ENCODE results near the gene GALNS.

GALNS gene

DNA sequence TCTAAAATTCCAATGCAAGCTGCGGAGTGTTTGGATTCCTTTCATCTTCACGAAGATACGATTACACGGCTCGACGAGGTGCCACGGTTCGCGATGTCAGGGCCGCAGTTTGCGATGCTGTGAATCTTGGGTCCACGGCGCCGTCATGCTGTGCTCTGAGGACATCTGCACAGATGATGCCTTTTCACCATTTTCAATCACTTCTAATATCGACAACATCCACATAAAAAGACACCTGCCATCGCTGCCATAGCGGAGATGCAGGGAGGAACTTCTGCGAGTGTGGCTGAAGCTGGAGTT is 38.2 kb downstream of the GALNS start:
- Histone ChIP-seq H3K79me2 (ENCODE audit: insufficient read depth, low read length) (no peaks in the 10 kb centered on the region), H3K9ac (ENCODE audit: low read depth, low read length) (no peak overlapping the region), H2AFZ (ENCODE audit: low read depth, low read length) (no peak overlapping the region), H3K27me3 (ENCODE audit: insufficient read depth, low read length, poor library complexity) (no peaks in the 10 kb centered on the region), H3K36me3 (ENCODE audit: insufficient read depth, low read length) (peaks cover 10% of the 10 kb centered on the region), H4K20me1 (ENCODE audit: insufficient read depth, low read length) (peaks cover 11% of the 10 kb centered on the region), H3K4me1 (ENCODE audit: insufficient read depth, low read length) (no peaks in the 10 kb centered on the region), H3K27ac (ENCODE audit: low read length) (no peak overlapping the region), H3K4me3 (ENCODE audit: low read depth in 1 of 2, low read length in 2 of 2) (no peak overlapping the region), H3K9me3 (ENCODE audit: insufficient read depth, low read length, severe bottlenecking) (no peaks in the 10 kb centered on the region), H3K4me2 (ENCODE audit: insufficient read depth, low read length) (no peak overlapping the region)
- ATAC-seq (ENCODE audit: insufficient read depth, low read depth) (no peak), DNase-seq (no peak)
- TF ChIP-seq, protein P1, sequence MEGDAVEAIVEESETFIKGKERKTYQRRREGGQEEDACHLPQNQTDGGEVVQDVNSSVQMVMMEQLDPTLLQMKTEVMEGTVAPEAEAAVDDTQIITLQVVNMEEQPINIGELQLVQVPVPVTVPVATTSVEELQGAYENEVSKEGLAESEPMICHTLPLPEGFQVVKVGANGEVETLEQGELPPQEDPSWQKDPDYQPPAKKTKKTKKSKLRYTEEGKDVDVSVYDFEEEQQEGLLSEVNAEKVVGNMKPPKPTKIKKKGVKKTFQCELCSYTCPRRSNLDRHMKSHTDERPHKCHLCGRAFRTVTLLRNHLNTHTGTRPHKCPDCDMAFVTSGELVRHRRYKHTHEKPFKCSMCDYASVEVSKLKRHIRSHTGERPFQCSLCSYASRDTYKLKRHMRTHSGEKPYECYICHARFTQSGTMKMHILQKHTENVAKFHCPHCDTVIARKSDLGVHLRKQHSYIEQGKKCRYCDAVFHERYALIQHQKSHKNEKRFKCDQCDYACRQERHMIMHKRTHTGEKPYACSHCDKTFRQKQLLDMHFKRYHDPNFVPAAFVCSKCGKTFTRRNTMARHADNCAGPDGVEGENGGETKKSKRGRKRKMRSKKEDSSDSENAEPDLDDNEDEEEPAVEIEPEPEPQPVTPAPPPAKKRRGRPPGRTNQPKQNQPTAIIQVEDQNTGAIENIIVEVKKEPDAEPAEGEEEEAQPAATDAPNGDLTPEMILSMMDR (IDR thresholded peaks at IDR 0.05; ENCODE audit: borderline replicate concordance, extremely low read depth, low read length, poor library complexity, severe bottlenecking), result no peak
- no peak for TF ChIP-seq EZH2 (IDR thresholded peaks at IDR 0.05; ENCODE audit: borderline replicate concordance, low read depth, low read length, severe bottlenecking)

GRCh38 chr16:88817785-88818574 is 38.8 kb downstream of the GALNS start:
- no peaks in the 10 kb centered on the region for H3K27me3 ChIP-seq (ENCODE audit: insufficient read depth, low read length, poor library complexity)
- no peak overlapping the region for H3K4me2 ChIP-seq (ENCODE audit: insufficient read depth, low read length)
- H4K20me1 ChIP-seq (ENCODE audit: insufficient read depth, low read length), result peaks cover 11% of the 10 kb centered on the region

DNA sequence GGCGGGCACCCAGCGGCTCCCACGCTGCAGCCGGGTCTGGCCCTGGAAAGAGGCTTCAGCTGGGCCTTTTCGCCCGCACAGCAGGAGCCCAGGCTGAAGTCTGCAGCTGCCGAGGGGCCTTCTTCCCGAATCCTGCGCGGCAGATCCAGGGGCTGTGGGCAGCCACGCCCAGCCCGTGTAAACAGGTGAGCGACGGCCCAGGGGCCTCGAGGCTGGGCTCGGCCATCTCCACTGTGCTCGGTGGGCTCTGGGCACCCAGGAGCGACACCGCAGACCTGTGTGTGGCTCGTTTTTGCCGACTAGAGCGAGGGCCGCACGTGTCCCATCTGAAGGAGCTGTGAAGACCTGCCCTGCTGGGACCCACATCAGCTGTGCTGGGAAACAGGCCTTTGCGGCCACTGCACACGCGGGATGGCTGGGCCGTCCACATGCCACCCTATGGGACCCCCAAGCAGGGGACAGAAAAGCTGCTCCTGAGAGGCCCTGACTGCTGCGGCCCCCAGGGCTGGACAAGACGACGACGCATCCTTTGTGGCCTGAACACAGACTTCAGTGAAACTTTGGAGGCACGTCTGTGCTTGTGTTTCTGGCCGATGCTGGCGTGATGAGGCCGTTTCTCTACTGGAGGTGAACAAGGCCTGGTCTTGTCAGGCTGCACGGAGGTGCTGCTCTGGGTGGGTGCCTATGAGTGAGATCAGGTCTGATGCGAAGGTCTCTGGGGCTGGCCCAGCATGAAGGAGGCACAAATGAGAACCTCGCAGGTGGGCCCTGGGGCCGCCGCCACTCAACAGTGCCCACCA is 39.8 kb downstream of the GALNS start:
- TF ChIP-seq, protein P1 (IDR thresholded peaks at IDR 0.05; ENCODE audit: borderline replicate concordance, extremely low read depth, low read length, poor library complexity, severe bottlenecking), result no peak
- TF ChIP-seq EZH2 (IDR thresholded peaks at IDR 0.05; ENCODE audit: borderline replicate concordance, low read depth, low read length, severe bottlenecking), result no peak
- Histone ChIP-seq H3K27ac (ENCODE audit: low read length) (no peak overlapping the region), H3K9me3 (ENCODE audit: insufficient read depth, low read length, severe bottlenecking) (no peaks in the 10 kb centered on the region), H3K79me2 (ENCODE audit: insufficient read depth, low read length) (peaks cover 3% of the 10 kb centered on the region; the same call in 1 of the 2 replicates), H3K4me3 (ENCODE audit: low read depth in 1 of 2, low read length in 2 of 2) (no peak overlapping the region), H2AFZ (ENCODE audit: low read depth, low read length) (no peak overlapping the region), H3K36me3 (ENCODE audit: insufficient read depth, low read length) (peaks cover 3% of the 10 kb centered on the region), H3K27me3 (ENCODE audit: insufficient read depth, low read length, poor library complexity) (no peaks in the 10 kb centered on the region), H3K4me2 (ENCODE audit: insufficient read depth, low read length) (no peak overlapping the region), H3K4me1 (ENCODE audit: insufficient read depth, low read length) (peaks cover 10% of the 10 kb centered on the region), H4K20me1 (ENCODE audit: insufficient read depth, low read length) (peaks cover 11% of the 10 kb centered on the region), H3K9ac (ENCODE audit: low read depth, low read length) (no peak overlapping the region)
- no peak for DNase-seq
- no peak for ATAC-seq (ENCODE audit: insufficient read depth, low read depth)

More at GRCh38 chr16:88817785-88818574, 38.8 kb downstream of the GALNS start:
- TF ChIP-seq, protein P1 (IDR thresholded peaks at IDR 0.05; ENCODE audit: borderline replicate concordance, extremely low read depth, low read length, poor library complexity, severe bottlenecking), result no peak
- no peak for TF ChIP-seq EZH2 (IDR thresholded peaks at IDR 0.05; ENCODE audit: borderline replicate concordance, low read depth, low read length, severe bottlenecking)
- Histone ChIP-seq H3K9me3 (ENCODE audit: insufficient read depth, low read length, severe bottlenecking) (no peaks in the 10 kb centered on the region), H3K79me2 (ENCODE audit: insufficient read depth, low read length) (no peaks in the 10 kb centered on the region), H3K27ac (ENCODE audit: low read length) (no peak overlapping the region), H3K4me1 (ENCODE audit: insufficient read depth, low read length) (no peaks in the 10 kb centered on the region), H3K9ac (ENCODE audit: low read depth, low read length) (no peak overlapping the region), H3K4me3 (ENCODE audit: low read depth in 1 of 2, low read length in 2 of 2) (no peak overlapping the region), H3K36me3 (ENCODE audit: insufficient read depth, low read length) (peaks cover 10% of the 10 kb centered on the region), H2AFZ (ENCODE audit: low read depth, low read length) (no peak overlapping the region)
- no peak for DNase-seq
- no peak for ATAC-seq (ENCODE audit: insufficient read depth, low read depth)

Measured in DND-41 (cell line).